GM12878 (cell line): Measurements from ENCODE around the gene CCT4. TPM values are rescaled to one million over a fixed set of nuclear protein-coding genes. Genes with fewer than 3 reads are reported as not detected.

ENCODE experiments used
- ATAC-seq: fragments of 200-7000 bp; cut with Tn5 transposase; 3 replicates; pipeline ENCODE4 v1.9.1; 2020; ENCODE audit warnings: mild to moderate bottlenecking, moderate library complexity
- BruUV-seq: library from RNA; stranded (reverse); fragments of 400-500 nt; replicated peaks from 2 replicates; lab custom pipeline; 2021; lab: Mats Ljungman, UMichigan
- CTCF ChIA-PET: fragments of 300-600 bp; sonication (Branson Sonifier 250); formaldehyde crosslinking; extraction: SDS; loops from one replicate; lab custom pipeline; 2021; ENCODE audit warnings: inconsistent platforms; lab: Yijun Ruan, JAX
- POLR2A ChIA-PET: fragments of 350-600 bp; formaldehyde crosslinking; extraction: SDS; loops from one replicate; lab custom pipeline; 2021; ENCODE audit warnings: inconsistent platforms; lab: Charles Lee
- RAD21 ChIA-PET: fragments of 300-600 bp; sonication (Branson Sonifier 250); formaldehyde crosslinking; loops from one replicate; lab custom pipeline; 2023; ENCODE audit warnings: antibody characterized with exemption; ENCODE audit not compliant: unreplicated experiment; lab: Charles Lee
- SMC1A ChIA-PET: fragments of 300-600 bp; sonication (Branson Sonifier 250); formaldehyde crosslinking; loops from one replicate; lab custom pipeline; 2023; ENCODE audit not compliant: unreplicated experiment, uncharacterized antibody; lab: Charles Lee
- DNase-seq: peaks from one replicate; pipeline ENCODE4 v3.0.0-alpha.2; 2011; ENCODE audit warnings: low read depth, low spot score
- FAIRE-seq: peaks from 3 replicates; lab custom pipeline; 2011; peaks lifted over from hg19 to GRCh38; lab: Jason Lieb, UNC
- H2AFZ ChIP-seq: 2 replicates; pipeline ENCODE4 v1.6.0; 2011; ENCODE audit warnings: low read depth, low read length, control low read depth; ENCODE audit not compliant: control insufficient read depth
- H3K27ac ChIP-seq: 2 replicates; pipeline ENCODE4 v1.5.1; 2011; ENCODE audit warnings: control low read depth; ENCODE audit not compliant: control insufficient read depth, insufficient read depth
- H3K27me3 ChIP-seq, 2 experiments: replicated peaks in 1 of 2; 2 replicates each; pipeline versions ENCODE4 v1.6.0 to v1.6.1; 2011; ENCODE audit warnings: low read length in 1 of 2; ENCODE audit not compliant: control insufficient read depth in 2 of 2, insufficient read depth in 2 of 2
- H3K36me3 ChIP-seq, 2 experiments: 2 replicates each; pipeline ENCODE4 v1.5.1; 2011; ENCODE audit warnings: low read length in 1 of 2; ENCODE audit not compliant: control insufficient read depth in 2 of 2, insufficient read depth in 2 of 2
- H3K4me1 ChIP-seq: 2 replicates; pipeline ENCODE4 v1.6.1; 2011; ENCODE audit warnings: mild to moderate bottlenecking, low read length, moderate library complexity, mixed read lengths; ENCODE audit not compliant: control insufficient read depth, insufficient read depth
- H3K4me2 ChIP-seq: 2 replicates; pipeline ENCODE4 v1.6.0; 2011; ENCODE audit warnings: control low read depth; ENCODE audit not compliant: control insufficient read depth, insufficient read depth
- H3K4me3 ChIP-seq: fragments of 200-600 bp; sonication (generic); 2 replicates; pipeline ENCODE4 v1.5.1; 2016
- H3K79me2 ChIP-seq: 2 replicates; pipeline ENCODE4 v1.6.0; 2011; ENCODE audit warnings: low read length; ENCODE audit not compliant: control insufficient read depth, insufficient read depth
- H3K9ac ChIP-seq: 2 replicates; pipeline ENCODE4 v1.8.0; 2011; ENCODE audit warnings: low read length, control low read depth, mixed read lengths; ENCODE audit not compliant: control insufficient read depth, insufficient read depth
- H3K9me3 ChIP-seq: replicated peaks from 3 replicates; pipeline ENCODE4 v1.5.1; 2011; ENCODE audit warnings: mild to moderate bottlenecking, low read length; ENCODE audit not compliant: control insufficient read depth, insufficient read depth
- H4K20me1 ChIP-seq: 2 replicates; pipeline ENCODE4 v1.6.0; 2011; ENCODE audit not compliant: control insufficient read depth, insufficient read depth
- ASH2L ChIP-seq: fragments of 300-600, 200-600 bp; sonication (generic); IDR thresholded peaks from 2 replicates; pipeline ENCODE4 v1.6.1; 2017; ENCODE audit warnings: low read depth, mild to moderate bottlenecking, borderline replicate concordance
- GATAD2B ChIP-seq: fragments of 450-650 bp; conservative IDR thresholded peaks from 2 replicates; pipeline ENCODE4 v1.6.1; 2017; ENCODE audit warnings: low read depth, mild to moderate bottlenecking, moderate library complexity
- HDAC2 ChIP-seq: fragments of 200-600 bp; sonication (generic); IDR thresholded peaks from 2 replicates; pipeline ENCODE4 v1.6.1; 2017
- IRF3 ChIP-seq: fragments of 450-650 bp; IDR thresholded peaks from 2 replicates; pipeline ENCODE4 v1.6.1; 2014; ENCODE audit warnings: mild to moderate bottlenecking
- JUNB ChIP-seq: IDR thresholded peaks from 2 replicates; pipeline ENCODE4 v1.6.1; 2016; ENCODE audit warnings: antibody characterized with exemption, mild to moderate bottlenecking
- KLF5 ChIP-seq: fragments of 450-650 bp; IDR thresholded peaks from 2 replicates; pipeline ENCODE4 v1.6.1; 2014; ENCODE audit warnings: mild to moderate bottlenecking; ENCODE audit not compliant: partially characterized antibody
- MLLT1 ChIP-seq: fragments of 450-650 bp; IDR thresholded peaks from 2 replicates; pipeline ENCODE4 v1.6.1; 2016; ENCODE audit warnings: mild to moderate bottlenecking
- NR2C1 ChIP-seq: fragments of 450-650 bp; IDR thresholded peaks from 2 replicates; pipeline ENCODE4 v1.6.1; 2017; ENCODE audit warnings: antibody characterized with exemption, mild to moderate bottlenecking, moderate library complexity
- NR2C2 ChIP-seq: IDR thresholded peaks from 2 replicates; pipeline ENCODE4 v1.6.1; 2011; ENCODE audit warnings: borderline replicate concordance, low read depth; ENCODE audit not compliant: control insufficient read depth, insufficient read length
- NR2F1 ChIP-seq: fragments of 450-650 bp; conservative IDR thresholded peaks from 2 replicates; pipeline ENCODE4 v1.6.1; 2017; ENCODE audit warnings: mild to moderate bottlenecking
- ZBTB11 ChIP-seq: fragments of 450-650 bp; formaldehyde crosslinking; IDR thresholded peaks from 2 replicates; pipeline ENCODE4 v1.5.0; 2022; ENCODE audit warnings: mild to moderate bottlenecking, missing genetic modification characterization
- ZNF592 ChIP-seq: fragments of 450-650 bp; IDR thresholded peaks from 2 replicates; pipeline ENCODE4 v1.6.1; 2017; ENCODE audit warnings: mild to moderate bottlenecking, moderate library complexity
- WGBS: methylation state at CpG from one replicate; pipeline ENCODE4 v1.1.6; 2016; ENCODE audit warnings: low lambda C conversion rate; ENCODE audit not compliant: insufficient replicate concordance, insufficient coverage; ENCODE audit errors: missing lambda C conversion rate; 5-methylcytosine and 5-hydroxymethylcytosine counted together
- in situ Hi-C: fragments of 300-500 bp; cut with MboI; formaldehyde crosslinking; loops from 9 replicates; pipeline ENCODE4 v1.14.3; 2018; ENCODE audit warnings: mixed read lengths
- intact Hi-C: fragments of 100-400 bp; cut with micrococcal nuclease; formaldehyde crosslinking; loops from one replicate; pipeline ENCODE4 v1.14.2; 2022; ENCODE audit not compliant: unreplicated experiment
- polyA plus RNA-seq, 11 experiments: library from polyadenylated mRNA; depleted of rRNA in 4 of 11; unstranded in 6 of 11; stranded (reverse) in 5 of 11; fragments of >200 nt; fragmentation: Nextera tagmentation in 4 of 11; fragmentation: Illumina TruSeq in 1 of 11; extraction: Ambion mirVana in 4 of 11; extraction: Trizol in 1 of 11; gene quantifications; 1 replicate in 1 of 11; 2 replicates in 10 of 11; pipeline versions ENCODE4 v1.2.1 to v1.2.3, GENCODE V29; 2011 to 2016; ENCODE audit warnings: inconsistent platforms in 2 of 11, missing spikeins in 2 of 11, low read depth in 1 of 11
- total RNA-seq, 4 experiments: library from RNA; depleted of rRNA in 3 of 4; stranded (reverse); fragments of >200 nt in 3 of 4; fragmentation: Illumina TruSeq in 1 of 4; extraction: Trizol in 1 of 4; gene quantifications; 2 replicates each; pipeline versions ENCODE4 v1.2.1 to v1.2.3, GENCODE V29; 2013 to 2021

Gene CCT4
- total and polyA plus RNA-seq, 10 of the 15 experiments (the other 5 are each of a cell fraction or from before 2014, with no cell fraction given): 76.6 to 320 (median 211) TPM

GRCh38 chr2:61854564-61855317 is 33.7 kb downstream of the CCT4 start:
- DNase-seq (peak; percentile 93), FAIRE-seq (peak; percentile 94), ATAC-seq (peak; percentile 93)
- WGBS: 1% methylated on average over 23 of the region's 23 CpGs
- Histone ChIP-seq H4K20me1 (no peaks in the 10 kb centered on the region), H3K9me3 (no peaks in the 10 kb centered on the region), H3K4me1 (peaks cover 9% of the 10 kb centered on the region), H3K79me2 (no peaks in the 10 kb centered on the region), H2AFZ (peak overlapping the region; percentile 96), H3K9ac (peak overlapping the region; percentile 86), H3K4me2 (peak overlapping the region; percentile 100), H3K36me3 (no peaks in the 10 kb centered on the region), H3K4me3 (peak overlapping the region; percentile 82), H3K27me3 (no peaks in the 10 kb centered on the region), H3K27ac (peak overlapping the region; percentile 87)
- ChIA-PET POLR2A (interaction anchor here (0.6 to 1.3 kb wide), 2 partner anchors 27 to 50 kb away, joined by 3 read pairs; partner anchors contain the start of gene COMMD1), RAD21 (interaction anchor here (1.0 kb wide), 2 partner anchors 91 to 183 kb away, joined by 3 read pairs; no protein-coding TSS in a partner anchor), CTCF (interaction anchor here (1.7 to 1.8 kb wide), 2 partner anchors 12 to 31 kb away, joined by 4 to 6 read pairs; no protein-coding TSS in a partner anchor), SMC1A (interaction anchor here (1.0 to 1.8 kb wide), 4 partner anchors 8 to 156 kb away, joined by 3 to 6 read pairs (median 4); no protein-coding TSS in a partner anchor)
- intact Hi-C loops: loop anchor here (5.0 kb wide), 1 partner anchor 92 kb away; no protein-coding TSS in a partner anchor
- in situ Hi-C loops: no loop called here
- no TSS peak for BruUV-seq
- TF ChIP-seq NR2C2 (no peak), ZNF592 (no peak), GATAD2B (no peak), JUNB (no peak), NR2C1 (no peak), NR2F1 (no peak), IRF3 (peak; percentile 67; the same call in 1 of the 2 replicates), KLF5 (no peak), MLLT1 (0 out of 2 replicates have a peak, but pooled peaks have one; percentile 18), HDAC2 (no peak), ZBTB11 (CRISPR knock-in tag) (no peak), ASH2L (no peak)
